HTERT RPE-1 (cell line): ENCODE results near the gene DUSP16.

Experiments
- in situ Hi-C: fragments of 300-500 bp; cut with MboI; formaldehyde crosslinking; loops from 4 replicates; pipeline ENCODE4 v1.14.3; 2020; ENCODE audit warnings: low sequenced_read_pairs

DUSP16 gene

GRCh38 chr12:12548713-12549112 lies 13.9 kb downstream of the DUSP16 start:
- in situ Hi-C loops, result no loop called here

GRCh38 chr12:12546314-12546772 lies 16.3 kb downstream of the DUSP16 start:
- in situ Hi-C loops, result no loop called here

- in situ Hi-C loops, result no loop called here
Observed at GRCh38 chr12:12543959-12544358, 18.7 kb downstream of the DUSP16 start.

- in situ Hi-C loops, result no loop called here
Observed at GRCh38 chr12:12542964-12543363, 19.7 kb downstream of the DUSP16 start.

GRCh38 chr12:12542286-12542685 lies 20.4 kb downstream of the DUSP16 start:
- in situ Hi-C loops, result no loop called here

- in situ Hi-C loops, result no loop called here
Observed at GRCh38 chr12:12541782-12542181, 20.9 kb downstream of the DUSP16 start.

- in situ Hi-C loops, result no loop called here
Observed at GRCh38 chr12:12540261-12541013, 22.2 kb downstream of the DUSP16 start.

- in situ Hi-C loops, result no loop called here
Observed at GRCh38 chr12:12539028-12539810, 23.4 kb downstream of the DUSP16 start.

- in situ Hi-C loops, result no loop called here
Observed at GRCh38 chr12:12538535-12538934, 24.1 kb downstream of the DUSP16 start.

GRCh38 chr12:12537421-12537820 lies 25.2 kb downstream of the DUSP16 start:
- in situ Hi-C loops, result no loop called here

GRCh38 chr12:12534975-12535374 lies 27.7 kb downstream of the DUSP16 start:
- in situ Hi-C loops, result no loop called here

GRCh38 chr12:12534166-12534866 lies 28.3 kb downstream of the DUSP16 start:
- in situ Hi-C loops, result no loop called here

- in situ Hi-C loops, result no loop called here
Observed at GRCh38 chr12:12533238-12533829, 29.3 kb downstream of the DUSP16 start.

GRCh38 chr12:12531194-12531593 lies 31.5 kb downstream of the DUSP16 start:
- in situ Hi-C loops, result no loop called here

GRCh38 chr12:12529783-12530421 lies 32.8 kb downstream of the DUSP16 start:
- in situ Hi-C loops, result no loop called here

- in situ Hi-C loops, result no loop called here
Observed at GRCh38 chr12:12528361-12529270, 34.0 kb downstream of the DUSP16 start.

GRCh38 chr12:12527820-12528296 lies 34.8 kb downstream of the DUSP16 start:
- in situ Hi-C loops, result no loop called here

- in situ Hi-C loops, result no loop called here
Observed at GRCh38 chr12:12524128-12524527, 38.5 kb downstream of the DUSP16 start.

GRCh38 chr12:12523229-12523628 lies 39.4 kb downstream of the DUSP16 start:
- in situ Hi-C loops, result no loop called here
